NCI-H2196 treated with DMSO at 0.1 percent for 48 hours (cell line): Measurements from ENCODE around the gene GRIK5.
"Not testable (repeated sequence)": the region's sequence is repeated elsewhere in the genome, so short reads cannot be mapped to it uniquely, and the experiment has no call there.

Source experiments
- DNase-seq: peaks from one replicate; lab custom pipeline; 2025; ENCODE audit not compliant: unreplicated experiment; lab: John Stamatoyannopoulos, UW

GRIK5 gene

DNA sequence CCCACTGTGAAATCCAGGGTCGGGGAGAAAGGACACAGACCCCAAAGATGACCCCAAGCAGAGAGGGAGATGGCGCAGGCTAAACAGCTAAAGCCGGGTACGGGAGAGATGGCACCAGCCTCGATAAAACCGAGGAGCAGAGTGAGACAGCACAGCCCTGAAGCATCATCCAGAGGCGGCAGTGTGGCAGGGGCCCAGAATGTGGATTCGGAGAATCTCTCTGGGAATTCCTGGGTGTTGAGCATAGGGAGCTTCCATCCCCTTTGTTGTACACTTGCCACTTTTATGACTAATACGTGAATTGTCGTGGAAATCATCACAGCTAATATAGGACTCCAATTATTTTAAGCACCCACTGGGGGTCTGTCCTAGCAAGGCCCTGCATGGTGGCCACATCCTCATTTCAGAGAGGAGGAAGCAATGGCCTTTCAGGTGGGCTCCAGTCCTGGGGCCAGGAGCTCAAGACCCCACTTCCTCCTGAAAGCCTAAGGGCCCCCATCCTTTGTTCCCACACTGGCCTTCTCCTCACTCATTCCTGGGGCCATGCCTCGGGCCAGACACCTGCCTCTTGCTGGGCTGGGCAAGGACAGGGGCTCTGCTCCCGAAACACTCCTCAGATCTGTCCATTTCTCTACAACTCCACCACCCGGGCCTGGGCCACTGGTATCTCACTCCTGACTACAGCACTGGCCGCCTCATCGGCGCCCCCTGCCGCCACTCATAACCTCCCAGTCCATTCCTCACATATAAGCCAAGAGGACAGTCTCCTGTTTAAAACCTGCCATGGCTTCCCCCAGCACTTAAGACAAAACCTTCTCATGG is 46.7 kb downstream of the GRIK5 start:
- no peak for DNase-seq

DNA sequence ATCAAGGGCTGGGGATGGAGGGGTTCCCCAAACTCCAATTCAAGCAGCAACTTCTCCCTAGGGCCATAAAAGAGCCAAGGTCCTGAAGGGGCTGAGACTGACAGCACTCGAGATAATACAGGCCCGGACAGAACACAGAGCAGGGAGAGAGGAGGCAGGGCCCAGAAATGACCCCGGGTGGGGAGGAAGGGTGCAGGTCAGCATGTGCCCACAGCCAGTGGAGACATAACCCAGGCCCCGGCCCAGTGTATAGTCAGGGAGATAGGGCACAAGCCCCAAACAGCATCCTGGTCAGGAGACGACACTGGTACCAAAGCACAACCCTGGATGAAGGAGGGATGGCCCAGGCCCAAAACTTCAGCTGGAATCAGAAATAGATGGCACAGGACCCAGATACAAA is 47.4 kb downstream of the GRIK5 start:
- no peak for DNase-seq

DNA sequence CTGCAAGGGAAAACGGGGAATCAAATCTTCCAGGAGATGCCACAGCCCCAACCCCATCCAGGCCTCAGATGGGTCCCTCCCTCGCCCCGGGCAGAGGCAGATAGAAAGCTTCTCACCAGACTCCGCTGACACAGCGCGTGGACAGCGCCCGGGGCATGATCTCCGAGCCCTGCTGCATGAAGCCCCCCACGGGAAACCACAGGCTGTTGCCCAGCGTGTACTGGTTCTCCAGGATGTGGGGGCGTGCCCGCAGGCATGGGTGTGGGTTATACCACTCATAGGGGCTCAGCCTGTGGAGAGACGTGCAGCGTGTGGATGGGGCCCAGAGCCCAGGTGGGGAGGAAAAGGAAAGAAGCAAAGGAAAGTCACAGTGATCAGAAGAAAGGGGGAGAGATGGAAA is 48.8 kb downstream of the GRIK5 start:
- no peak for DNase-seq

DNA sequence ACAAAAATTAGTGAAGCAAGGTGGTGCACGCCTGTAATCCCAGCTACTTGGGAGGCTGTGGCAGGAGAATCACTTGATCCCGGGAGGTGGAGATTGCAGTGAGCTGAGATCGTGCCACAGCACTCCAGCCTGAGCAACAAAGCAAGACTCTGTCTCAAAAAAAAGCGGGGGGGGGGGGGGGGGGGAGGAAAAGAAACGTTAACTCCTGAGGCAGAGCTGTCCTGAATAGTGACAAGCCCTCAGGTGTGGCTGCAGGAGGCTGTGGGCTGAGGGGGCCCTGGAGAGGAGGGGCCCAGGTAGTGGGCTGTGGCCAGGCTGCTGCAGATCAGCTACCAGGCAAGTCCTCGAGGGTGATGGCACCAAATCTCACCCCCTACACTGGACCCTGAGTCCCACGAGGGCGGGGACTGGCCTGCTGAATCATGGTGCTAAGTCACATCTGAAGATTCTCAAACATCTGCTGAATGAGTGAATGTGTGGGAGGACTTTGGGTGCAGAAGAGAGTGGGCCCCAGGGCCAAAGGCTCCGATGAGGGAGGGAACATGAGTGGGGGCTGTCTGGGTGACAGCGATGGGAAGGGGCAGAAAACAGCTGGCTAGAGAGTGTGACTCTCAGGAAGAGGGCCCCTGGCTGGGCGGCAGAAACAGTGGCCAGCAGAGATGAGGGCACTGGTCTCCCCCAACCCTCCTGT is 51.4 kb downstream of the GRIK5 start:
- DNase-seq, result no peak

DNA sequence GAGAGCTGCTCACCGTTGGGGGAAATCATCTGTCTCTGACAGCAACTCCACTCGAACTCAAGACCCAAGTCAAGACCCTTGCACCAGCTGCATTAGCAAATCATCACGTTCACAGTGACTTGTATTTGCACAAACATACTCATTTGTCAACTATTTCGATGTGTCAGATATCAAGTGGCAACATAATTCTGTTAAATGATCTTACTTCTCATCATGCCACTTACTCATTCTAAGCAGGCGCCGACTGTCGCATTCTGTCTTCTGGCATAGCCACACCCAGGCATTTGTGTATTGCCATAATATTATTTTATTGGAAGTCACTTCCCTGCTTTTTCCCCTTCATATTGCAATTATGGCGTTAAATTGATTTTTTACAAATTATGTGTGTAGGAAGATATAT is 53.0 kb downstream of the GRIK5 start:
- no peak for DNase-seq

DNA sequence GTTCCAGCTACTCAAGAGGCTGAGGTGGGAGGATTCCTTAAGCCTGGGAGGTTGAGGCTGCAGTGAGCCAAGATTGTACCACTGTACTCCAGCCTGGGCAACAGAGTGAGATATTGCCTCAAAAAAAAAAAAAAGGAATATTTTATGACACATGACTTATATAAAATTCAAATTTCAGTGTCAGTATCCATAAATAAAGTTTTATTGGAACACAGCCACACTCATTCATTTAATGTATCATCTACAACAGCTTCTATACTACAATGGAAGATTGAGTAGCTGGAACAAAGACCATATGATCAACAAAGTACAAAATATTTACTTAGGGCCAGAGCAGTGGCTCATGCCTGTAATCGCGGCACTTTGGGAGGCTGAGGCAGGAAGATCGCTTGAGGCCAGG is 57.3 kb downstream of the GRIK5 start:
- DNase-seq, result not testable (repeated sequence)

DNA sequence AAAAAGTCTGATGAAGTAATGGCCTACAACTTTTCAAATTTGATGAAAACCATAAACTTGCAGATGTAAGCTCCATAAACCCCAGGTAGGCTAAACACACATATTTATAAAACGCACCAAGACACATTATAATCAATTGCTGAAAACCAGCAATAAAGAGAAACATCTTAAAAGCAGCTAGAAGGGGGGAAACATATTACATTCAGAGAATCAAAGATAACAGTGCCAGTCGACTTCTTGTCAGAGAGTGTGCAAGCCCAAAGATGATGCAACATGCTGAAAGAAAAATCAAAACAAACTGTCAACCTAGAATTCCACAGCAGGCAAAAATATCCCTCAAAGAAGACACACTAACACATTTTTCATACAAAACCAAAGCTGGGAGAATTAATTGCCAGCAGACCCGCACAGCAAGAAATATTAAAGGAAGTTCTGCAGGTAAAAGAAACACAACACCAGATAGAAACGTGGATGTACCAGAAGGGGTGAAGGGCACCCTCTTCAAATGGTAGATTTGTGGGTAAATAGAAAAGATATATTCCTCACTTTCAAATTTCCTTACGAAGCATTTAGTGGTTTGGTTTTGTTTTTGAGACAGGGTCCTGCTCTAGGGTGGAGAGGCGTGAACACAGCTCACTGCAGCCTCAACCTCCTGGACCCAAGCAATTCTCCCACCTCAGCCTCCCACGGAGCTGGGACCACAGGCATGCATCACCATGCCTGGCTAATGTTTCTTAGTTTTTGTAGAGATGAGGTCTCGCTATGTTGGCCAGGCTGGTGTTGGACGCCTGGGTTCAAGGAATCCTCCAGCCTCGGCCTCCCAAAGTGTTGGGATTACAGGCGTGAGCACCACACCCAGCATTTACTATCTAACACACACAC is 59.5 kb downstream of the GRIK5 start:
- no peak for DNase-seq

DNA sequence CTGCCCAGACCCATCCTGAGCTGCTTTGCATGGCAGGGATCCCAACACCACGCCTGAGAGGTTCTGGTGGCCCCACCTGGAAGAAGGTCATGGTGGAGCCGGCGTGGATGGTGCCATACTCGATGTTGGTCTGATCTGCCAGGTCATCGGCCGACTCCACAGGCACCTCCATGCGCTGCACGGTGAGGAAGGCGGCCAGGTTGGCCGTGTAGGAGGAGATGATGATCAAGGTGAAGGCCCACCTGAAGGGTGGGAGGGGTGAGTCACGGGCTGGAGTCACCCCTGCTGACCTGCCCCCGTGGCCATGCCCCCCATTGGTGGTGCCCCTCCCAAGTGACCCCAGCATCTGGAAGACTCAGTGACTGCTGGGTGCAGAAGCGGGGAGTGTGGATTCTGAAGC is 63.4 kb downstream of the GRIK5 start:
- no peak for DNase-seq

DNA sequence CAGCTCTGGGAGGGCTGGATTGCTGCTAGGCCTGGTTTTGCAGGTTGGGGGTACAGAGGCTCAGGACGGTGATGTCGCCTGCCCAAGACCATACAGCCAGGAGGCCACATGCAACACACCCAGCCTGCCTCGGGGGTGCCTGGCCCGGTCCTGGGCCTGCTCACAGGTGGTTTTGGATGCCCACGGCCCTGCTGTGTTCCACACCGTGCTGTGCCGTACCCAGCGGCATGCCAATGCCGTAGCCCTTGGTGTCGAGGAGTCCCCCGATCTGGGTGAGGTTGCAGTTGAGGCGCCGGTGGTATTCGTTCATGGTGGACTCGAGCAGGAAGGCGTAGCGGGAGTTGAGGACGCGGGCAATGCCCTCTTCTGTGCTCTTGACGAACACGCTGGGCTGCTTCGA is 64.5 kb downstream of the GRIK5 start:
- no peak for DNase-seq

DNA sequence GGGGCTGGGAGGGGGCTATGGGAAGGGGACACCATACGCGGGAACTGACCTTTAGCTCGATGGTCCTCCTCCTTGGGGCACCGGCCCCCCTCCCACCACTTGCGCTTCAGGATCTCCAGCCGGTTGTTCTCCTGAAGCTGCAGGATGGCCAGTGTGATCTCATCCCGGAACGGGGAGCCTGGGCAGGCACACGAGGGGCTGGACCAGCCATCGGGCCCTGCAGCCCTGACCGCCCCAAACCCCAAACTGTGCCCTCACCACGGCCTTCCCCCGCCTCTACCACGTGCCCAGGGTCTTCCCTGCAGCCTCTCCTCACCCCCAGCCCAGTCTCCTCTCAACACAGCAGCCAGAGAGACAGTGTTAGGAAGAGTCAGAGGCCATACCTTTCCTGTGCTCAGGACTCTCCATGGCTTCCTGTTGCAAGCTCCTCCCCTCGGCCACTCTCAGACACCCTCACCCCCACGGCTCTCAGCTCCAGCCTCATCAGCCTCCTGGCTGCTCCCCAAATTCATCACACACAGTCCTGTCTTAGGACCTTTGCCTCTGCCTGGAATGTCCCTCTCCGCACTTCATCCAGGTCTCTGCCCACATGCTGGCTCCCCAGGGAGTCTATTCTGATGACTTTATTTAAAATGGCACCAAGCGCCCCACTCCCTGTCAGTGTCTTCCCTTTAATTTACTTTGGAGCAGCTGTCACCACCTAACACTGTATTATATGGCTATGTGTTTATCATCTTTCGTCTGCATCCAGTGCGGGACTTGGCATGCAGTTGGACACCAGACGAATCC is 66.3 kb downstream of the GRIK5 start:
- no peak for DNase-seq

DNA sequence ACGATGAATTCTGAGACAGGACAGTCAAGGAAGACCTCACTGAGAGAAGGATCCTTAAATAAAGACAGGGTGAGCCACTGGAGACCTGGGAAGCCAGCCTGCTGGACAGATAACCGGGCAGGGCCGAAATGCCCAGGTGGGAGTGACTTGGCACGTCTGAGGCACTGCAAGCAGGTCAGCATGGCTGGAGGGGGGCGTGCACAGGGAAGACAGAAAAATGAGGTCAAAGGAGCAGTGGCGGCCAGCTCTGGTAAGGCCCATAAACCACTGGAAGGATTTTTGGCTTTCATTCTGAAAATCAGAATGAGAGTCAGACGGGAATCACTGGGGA is 70.2 kb downstream of the GRIK5 start:
- DNase-seq, result no peak

DNA sequence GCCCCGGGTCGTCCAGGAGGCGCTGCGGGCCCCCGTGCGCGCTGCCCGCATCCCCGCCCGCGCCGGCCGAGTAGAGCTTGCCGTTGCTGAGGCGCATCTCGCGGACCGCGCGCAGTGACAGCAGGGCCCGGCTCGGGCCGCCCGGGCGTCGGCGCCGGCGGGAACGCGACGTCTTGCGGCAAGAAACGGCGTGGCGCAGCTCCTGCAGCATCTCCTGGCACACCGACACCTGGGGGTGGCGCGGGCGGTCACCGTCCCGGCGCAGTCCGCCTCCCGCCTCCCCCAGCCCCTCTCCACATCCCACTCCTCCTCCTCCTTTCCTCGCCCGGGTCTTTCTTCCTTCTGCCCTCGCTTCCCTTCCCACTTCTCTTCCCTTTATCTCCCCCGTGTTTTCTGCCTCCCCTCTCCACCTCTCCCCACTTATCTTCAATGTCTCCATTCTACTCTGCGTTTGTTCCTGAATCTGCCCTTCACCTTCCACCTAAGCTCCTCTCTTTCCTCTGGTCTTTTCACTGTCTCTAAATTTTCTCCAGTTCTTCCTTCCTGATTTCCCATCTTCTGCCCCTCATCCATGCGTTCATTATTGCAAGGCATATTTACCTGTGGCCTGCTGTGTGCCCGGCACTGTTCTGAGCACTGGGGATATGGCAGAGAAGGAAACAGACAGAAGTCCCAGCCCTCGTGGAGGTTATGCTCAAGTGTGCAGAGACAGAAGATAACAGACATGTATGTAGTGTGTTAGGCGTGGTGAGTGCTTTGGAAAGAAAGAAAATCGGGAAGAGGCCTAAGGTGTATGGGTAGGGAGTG is 70.7 kb downstream of the GRIK5 start:
- DNase-seq, result no peak

DNA sequence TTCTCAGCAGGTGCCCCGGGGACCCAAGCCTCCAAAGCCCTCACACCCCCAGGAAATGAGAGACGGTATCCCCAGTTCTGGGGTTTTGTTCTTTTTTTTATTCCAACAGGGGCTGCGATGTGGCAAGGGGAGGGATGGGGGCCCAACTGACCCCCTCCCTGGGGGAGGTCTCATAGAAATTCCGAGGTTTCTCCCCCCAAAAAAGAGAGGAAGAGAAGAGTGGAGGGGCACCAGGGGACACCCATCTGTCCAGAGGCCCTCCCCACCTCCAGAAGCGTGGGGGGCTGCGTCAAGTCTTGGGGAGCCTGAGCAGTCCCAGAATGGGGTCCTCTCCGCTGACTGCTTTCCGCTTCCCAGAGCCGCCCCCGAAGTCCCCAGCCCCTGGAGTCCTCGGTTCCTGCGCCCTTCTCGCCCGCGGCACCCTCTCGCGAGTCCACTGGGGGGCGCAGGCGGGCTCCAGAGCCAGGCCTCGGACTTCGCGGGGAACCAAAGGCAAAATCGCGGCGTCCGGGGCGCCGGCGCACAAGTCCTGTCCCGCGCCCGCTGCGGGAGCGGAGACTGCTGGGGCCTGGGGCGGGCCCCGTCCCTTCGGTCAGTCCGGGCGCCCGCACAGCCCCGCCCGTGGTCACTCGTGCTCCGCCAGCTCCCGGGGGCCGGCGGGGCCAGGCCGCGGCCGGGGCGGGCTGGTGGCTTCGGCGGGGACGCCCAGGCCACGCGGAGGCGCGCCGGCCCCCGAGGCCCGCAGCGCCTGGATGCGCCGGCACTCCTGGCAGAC is 71.6 kb downstream of the GRIK5 start:
- peak; percentile 41 for DNase-seq

DNA sequence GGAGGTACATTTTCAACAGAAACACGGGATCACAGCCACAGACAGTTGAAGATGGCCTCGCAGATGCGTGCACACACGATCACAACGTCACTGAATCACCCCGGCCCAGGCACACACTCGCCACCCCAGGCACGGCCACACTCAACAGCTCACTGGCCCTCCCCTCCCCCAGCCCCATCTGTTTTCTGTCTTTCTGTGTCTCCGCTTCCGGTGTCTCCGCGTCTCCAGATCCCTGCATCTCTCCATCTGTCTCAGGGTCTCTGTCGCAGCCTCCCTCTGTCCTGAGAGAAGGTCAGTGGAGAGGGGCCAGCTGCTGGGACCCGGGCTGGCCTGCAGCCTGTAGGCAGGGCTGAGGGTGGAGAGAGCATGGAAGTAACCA is 72.2 kb downstream of the GRIK5 start:
- DNase-seq, result no peak

DNA sequence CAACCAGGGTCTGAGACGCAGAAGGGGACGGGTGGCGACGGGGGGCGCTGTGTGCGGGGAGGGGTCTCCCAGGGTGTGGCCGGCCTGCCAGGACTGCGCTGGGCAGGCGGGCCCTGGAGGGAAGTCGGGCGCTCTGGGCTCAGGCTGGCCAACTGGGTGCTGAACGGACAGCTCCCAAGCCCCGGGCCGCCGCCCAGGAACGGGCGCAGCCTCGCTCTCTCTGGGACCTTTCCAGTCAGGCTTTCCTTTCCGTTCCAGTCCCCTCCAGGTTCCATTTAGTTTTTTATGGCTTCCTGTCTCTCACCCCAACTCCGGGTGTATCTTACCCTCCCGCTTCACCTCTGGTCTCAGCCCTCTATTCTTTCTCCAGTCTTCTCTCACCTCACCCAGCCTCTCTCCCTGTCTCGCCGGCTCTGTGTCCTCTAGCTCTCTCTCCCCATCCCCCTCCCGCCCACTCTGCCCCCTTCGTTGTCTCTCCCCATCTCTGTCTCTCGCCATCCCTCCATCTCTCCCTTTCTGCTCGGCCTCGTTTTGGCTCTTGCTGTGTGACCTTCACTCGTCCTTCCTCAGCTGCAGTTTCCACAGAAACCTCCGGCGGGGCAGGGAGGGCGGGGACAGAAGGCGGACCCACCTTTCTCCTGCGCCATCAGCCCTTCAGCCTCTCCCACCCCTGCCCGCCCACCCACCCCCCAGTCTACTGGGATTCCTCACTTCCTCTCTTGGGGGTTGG is 72.7 kb downstream of the GRIK5 start:
- DNase-seq, result no peak

DNA sequence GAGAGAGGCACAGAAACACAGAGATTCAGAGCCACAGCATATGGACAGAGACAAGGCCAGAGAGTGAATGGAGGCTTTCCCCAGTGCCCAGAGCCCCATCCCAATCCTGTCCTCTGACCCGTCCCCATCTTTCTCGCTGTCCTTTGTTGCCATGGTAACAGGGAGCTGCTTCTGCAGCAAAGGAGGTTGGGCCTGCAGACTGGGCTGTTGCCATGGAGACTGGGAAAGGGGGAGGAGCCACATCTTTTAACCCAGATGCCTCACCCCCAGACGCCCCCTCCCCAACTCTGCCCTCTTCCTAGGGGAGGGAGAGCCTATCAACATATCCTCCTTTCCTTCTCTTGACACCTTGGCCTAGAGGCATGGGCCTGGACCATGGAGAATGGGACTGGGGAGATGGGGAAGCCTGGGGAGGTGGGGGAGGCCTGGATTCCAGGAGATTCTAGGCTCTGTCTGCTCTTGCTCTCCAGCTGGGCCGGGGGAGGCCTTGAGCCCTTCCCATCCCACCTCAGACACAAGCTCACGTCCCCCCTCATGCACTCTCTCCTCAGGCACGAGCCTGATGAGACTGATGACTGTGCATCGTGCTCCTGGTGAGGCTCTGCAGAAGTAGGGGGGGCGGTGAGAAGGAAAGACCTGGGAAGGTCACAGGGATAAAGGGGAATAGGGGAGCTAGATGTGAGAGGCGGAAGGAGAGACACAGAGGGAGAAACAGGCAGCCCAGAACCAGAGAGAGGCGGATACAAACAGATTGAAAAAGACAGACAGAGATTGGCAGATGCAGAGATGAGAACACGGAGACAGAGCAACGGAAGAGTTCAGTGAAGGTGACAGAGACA is 73.8 kb downstream of the GRIK5 start:
- DNase-seq, result peak; percentile 51

DNA sequence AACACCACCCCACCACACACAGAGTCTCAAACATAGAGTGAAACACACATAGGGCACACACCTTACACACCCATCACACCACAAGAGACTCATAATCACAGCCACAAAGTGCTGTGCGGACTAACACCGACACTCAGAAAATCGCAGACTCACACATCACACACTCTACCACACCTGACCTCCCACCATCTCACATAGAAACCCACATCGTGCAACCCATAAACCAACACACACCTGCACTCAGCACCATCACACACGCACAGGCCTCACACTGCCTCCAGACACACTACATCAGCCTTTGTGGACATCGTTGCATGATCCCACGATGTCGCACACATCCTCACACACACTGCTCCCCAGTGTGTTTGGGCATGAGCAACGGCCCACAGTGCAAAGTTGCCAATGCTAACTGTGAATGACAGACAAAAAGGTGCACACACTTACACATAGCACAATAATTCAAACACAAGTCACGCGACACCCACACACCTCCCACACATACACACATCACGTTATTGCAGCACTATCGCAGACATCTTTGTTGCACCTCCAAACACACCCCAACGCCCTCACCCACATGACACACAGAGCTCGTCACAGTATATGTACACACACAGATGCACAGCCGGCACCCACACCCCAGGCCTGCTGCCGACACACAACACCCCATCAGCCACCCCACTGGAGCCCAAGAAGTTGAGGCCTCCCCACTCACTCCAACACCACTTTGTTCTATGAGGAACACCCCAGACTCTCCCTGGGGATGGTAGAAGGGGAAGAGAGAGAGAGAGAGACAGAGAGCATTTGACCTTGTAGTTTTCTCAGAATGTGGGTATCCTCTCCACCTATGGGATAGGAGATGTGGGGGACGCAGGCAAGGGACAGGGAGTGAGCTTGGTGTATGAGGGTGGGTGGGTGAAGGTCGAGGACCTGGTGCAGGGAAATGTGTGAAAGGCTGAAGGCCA is 74.7 kb downstream of the GRIK5 start:
- no peak for DNase-seq
